K562 (cell line): Measurements from ENCODE around the gene ZNF219. TPM values are rescaled to one million over a fixed set of nuclear protein-coding genes. Genes with fewer than 3 reads are reported as not detected.

ENCODE experiments used
- NR2C2 ChIP-seq, 2 experiments: fragments of 200-800 bp in 1 of 2; sonication (Bioruptor generic) in 1 of 2; sonication (generic) in 1 of 2; formaldehyde crosslinking in 1 of 2; IDR thresholded peaks; 2 replicates each; pipeline versions ENCODE4 v1.6.1 to v1.8.0; 2016 to 2022; ENCODE audit warnings: mild to moderate bottlenecking in 1 of 2, missing compliant biosample characterization in 1 of 2, missing genetic modification characterization in 1 of 2, missing genetic modification reagents in 1 of 2
- ZNF76 ChIP-seq: fragments of 250-450 bp; sonication (Bioruptor Pico); IDR thresholded peaks from 2 replicates; pipeline ENCODE4 v1.4.0; 2020; ENCODE audit warnings: mild to moderate bottlenecking, moderate library complexity, borderline replicate concordance
- polyA plus RNA-seq, 8 experiments: library from polyadenylated mRNA; depleted of rRNA in 4 of 8; stranded (reverse) in 5 of 8; unstranded in 3 of 8; fragments of >200 nt; fragmentation: Nextera tagmentation in 2 of 8; fragmentation: Illumina TruSeq in 1 of 8; extraction: Ambion mirVana in 2 of 8; extraction: Trizol in 1 of 8; gene quantifications; 2 replicates each; pipeline versions ENCODE4 v1.2.1 to v1.2.3, GENCODE V29; 2011 to 2014; ENCODE audit warnings: inconsistent platforms in 1 of 8, missing spikeins in 1 of 8
- total RNA-seq, 7 experiments: library from RNA; depleted of rRNA in 6 of 7; stranded (reverse); fragments of >200 nt in 6 of 7; fragmentation: Illumina TruSeq in 2 of 7; extraction: Trizol in 2 of 7; gene quantifications; 2 replicates each; pipeline versions ENCODE4 v1.2.1 to v1.2.3, GENCODE V29; 2011 to 2021; ENCODE audit warnings: low replicate concordance in 1 of 7
- TF ChIP-seq, protein P1 (sequence below), 2 experiments: fragments of 450-650 bp in 1 of 2; sonication (generic) in 1 of 2; formaldehyde crosslinking in 1 of 2; IDR thresholded peaks; 2 replicates each; pipeline versions ENCODE4 v1.7.1 to v1.9.0; 2016 to 2022; ENCODE audit warnings: inconsistent platforms in 1 of 2, mild to moderate bottlenecking in 1 of 2, missing genetic modification reagents in 1 of 2

ZNF219 gene
- total and polyA plus RNA-seq, 9 of the 15 experiments (the other 6 are each of a cell fraction or from before 2014, with no cell fraction given), result 0.29 to 10.6 (median 2.8) TPM

DNA sequence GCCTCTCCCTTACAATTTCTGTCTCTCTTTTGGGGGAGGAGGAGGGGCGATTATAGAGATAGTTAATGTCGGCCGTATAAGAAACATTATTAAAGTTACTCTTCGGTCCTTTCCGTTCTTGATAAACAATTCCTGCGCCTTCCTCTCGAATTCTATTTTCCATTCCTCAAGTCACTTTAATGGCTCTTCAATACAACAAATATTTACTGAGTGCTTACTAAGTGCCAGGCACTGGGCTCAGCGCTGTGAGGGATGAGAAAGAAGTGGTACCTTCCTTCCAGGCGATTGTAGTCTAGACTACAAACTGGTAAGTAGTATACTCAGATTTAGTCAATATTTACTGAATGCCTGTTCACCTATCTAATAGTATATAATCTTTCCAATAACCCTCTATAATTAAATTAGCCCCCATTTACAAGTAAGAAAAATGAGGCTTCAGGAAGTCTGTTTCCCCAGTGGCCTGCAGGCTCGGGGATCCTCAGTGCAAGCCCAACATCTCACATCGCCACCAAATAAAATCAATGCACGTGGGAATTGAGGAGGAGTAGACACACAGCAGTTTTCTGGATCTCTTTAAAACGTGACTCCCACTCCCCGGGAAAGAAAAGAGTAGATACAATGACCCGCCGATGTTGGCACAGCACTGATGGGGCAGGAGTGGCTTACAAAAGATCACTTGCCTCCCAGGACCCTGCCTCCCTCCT is 589 bp upstream of the ZNF219 start (continued):
- TF ChIP-seq, protein P1, sequence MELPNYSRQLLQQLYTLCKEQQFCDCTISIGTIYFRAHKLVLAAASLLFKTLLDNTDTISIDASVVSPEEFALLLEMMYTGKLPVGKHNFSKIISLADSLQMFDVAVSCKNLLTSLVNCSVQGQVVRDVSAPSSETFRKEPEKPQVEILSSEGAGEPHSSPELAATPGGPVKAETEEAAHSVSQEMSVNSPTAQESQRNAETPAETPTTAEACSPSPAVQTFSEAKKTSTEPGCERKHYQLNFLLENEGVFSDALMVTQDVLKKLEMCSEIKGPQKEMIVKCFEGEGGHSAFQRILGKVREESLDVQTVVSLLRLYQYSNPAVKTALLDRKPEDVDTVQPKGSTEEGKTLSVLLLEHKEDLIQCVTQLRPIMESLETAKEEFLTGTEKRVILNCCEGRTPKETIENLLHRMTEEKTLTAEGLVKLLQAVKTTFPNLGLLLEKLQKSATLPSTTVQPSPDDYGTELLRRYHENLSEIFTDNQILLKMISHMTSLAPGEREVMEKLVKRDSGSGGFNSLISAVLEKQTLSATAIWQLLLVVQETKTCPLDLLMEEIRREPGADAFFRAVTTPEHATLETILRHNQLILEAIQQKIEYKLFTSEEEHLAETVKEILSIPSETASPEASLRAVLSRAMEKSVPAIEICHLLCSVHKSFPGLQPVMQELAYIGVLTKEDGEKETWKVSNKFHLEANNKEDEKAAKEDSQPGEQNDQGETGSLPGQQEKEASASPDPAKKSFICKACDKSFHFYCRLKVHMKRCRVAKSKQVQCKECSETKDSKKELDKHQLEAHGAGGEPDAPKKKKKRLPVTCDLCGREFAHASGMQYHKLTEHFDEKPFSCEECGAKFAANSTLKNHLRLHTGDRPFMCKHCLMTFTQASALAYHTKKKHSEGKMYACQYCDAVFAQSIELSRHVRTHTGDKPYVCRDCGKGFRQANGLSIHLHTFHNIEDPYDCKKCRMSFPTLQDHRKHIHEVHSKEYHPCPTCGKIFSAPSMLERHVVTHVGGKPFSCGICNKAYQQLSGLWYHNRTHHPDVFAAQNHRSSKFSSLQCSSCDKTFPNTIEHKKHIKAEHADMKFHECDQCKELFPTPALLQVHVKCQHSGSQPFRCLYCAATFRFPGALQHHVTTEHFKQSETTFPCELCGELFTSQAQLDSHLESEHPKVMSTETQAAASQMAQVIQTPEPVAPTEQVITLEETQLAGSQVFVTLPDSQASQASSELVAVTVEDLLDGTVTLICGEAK (IDR thresholded peaks at IDR 0.05), result peak; percentile 53; the same call in 1 of the 2 replicates
- TF ChIP-seq, protein P1 (CRISPR knock-in tag; IDR thresholded peaks at IDR 0.05), result no peak
- no peak for TF ChIP-seq ZNF76
- TF ChIP-seq NR2C2 (CRISPR knock-in tag; IDR thresholded peaks at IDR 0.05), result no peak
- TF ChIP-seq NR2C2 (tag; IDR thresholded peaks at IDR 0.05), result peak; percentile 39; the same call in 1 of the 2 replicates
